ENCODE data around the gene BZW1.

DNA sequence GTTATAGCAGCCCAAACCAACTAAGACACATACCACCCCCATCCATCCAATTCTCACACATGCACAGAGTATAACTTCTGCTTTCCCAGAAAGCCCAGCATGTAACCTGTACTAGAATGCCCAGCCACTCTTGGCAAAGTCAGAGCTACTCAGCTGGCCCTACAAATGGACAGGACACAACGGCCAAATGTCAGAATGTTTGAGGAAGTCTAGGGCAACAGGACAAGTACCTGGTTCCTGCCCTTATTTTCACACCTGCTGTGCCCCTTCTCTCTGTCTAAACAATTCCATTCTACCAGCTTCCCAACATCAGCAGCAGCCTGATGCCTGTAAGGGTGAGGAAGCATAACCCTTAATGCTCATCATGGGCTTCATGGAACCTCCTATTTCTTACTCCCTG is 15.1 kb upstream of the BZW1 start:
- TF ChIP-seq, protein P1, sequence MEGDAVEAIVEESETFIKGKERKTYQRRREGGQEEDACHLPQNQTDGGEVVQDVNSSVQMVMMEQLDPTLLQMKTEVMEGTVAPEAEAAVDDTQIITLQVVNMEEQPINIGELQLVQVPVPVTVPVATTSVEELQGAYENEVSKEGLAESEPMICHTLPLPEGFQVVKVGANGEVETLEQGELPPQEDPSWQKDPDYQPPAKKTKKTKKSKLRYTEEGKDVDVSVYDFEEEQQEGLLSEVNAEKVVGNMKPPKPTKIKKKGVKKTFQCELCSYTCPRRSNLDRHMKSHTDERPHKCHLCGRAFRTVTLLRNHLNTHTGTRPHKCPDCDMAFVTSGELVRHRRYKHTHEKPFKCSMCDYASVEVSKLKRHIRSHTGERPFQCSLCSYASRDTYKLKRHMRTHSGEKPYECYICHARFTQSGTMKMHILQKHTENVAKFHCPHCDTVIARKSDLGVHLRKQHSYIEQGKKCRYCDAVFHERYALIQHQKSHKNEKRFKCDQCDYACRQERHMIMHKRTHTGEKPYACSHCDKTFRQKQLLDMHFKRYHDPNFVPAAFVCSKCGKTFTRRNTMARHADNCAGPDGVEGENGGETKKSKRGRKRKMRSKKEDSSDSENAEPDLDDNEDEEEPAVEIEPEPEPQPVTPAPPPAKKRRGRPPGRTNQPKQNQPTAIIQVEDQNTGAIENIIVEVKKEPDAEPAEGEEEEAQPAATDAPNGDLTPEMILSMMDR (IDR thresholded peaks at IDR 0.05; ENCODE audit: borderline replicate concordance, extremely low read depth, low read length, poor library complexity, severe bottlenecking) = no peak
- no peak for TF ChIP-seq EZH2 (IDR thresholded peaks at IDR 0.05; ENCODE audit: borderline replicate concordance, low read depth, low read length, severe bottlenecking)
